GM12878 (cell line): ENCODE measurements around the gene MAGI1.

ENCODE experiments used
- CTCF ChIP-seq, 3 experiments: IDR thresholded peaks in 2 of 3; conservative IDR thresholded peaks in 1 of 3; 2 replicates each; pipeline ENCODE4 v1.5.1; 2011; ENCODE audit warnings: low read depth in 3 of 3, low read length in 3 of 3, mild to moderate bottlenecking in 3 of 3, control low read depth in 2 of 3, moderate library complexity in 2 of 3, inconsistent platforms in 1 of 3, mixed read lengths in 1 of 3; ENCODE audit not compliant: control insufficient read depth in 2 of 3, insufficient read depth in 1 of 3; ENCODE audit errors: extremely low read depth in 1 of 3
- MTA3 ChIP-seq: IDR thresholded peaks from 2 replicates; pipeline ENCODE4 v1.6.1; 2012; ENCODE audit warnings: low read length, inconsistent platforms, borderline replicate concordance
- PML ChIP-seq: IDR thresholded peaks from 2 replicates; pipeline ENCODE4 v1.6.1; 2012; ENCODE audit warnings: low read length, inconsistent platforms
- POLR2A ChIP-seq: IDR thresholded peaks from 2 replicates; pipeline ENCODE4 v1.6.1; 2011; ENCODE audit warnings: low read depth, mild to moderate bottlenecking, low read length
- TAF1 ChIP-seq: IDR thresholded peaks from 2 replicates; pipeline ENCODE4 v1.6.1; 2011; ENCODE audit warnings: mild to moderate bottlenecking, low read depth, low read length, borderline replicate concordance
- TBL1XR1 ChIP-seq: IDR thresholded peaks from 2 replicates; pipeline ENCODE4 v1.6.1; 2012; ENCODE audit warnings: low read depth, low read length, improper control_type of control experiment
- TF ChIP-seq, protein P1 (sequence below): fragments of 450-650 bp; IDR thresholded peaks from 2 replicates; pipeline ENCODE4 v1.6.1; 2017; ENCODE audit warnings: antibody characterized with exemption, mild to moderate bottlenecking, moderate library complexity

DNA sequence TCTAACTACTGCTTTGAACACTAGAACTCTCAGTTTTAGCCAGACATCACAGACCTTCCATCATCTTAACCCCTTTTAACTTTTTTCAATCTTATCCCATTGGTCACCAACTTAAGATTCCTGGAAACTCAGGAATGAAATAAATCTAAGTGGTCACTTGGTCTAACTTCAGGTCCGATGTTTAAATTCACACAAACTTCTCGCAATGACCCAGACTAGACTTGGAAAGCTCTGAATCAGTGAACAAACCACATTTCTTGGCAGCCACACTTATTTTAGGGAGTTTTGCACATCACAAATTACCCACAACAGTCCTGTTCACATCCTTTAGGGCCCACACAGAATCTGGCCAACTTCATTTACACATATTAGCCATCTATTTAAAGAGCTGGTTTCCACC, 118.9 kb downstream of the MAGI1 start:
- TF ChIP-seq POLR2A (no peak), TBL1XR1 (no peak), CTCF (IDR thresholded peaks at IDR 0.05 in 2 of 3, conservative IDR thresholded peaks at IDR 0.05 in 1 of 3; ENCODE audit: control insufficient read depth in 2 of 3, extremely low read depth in 1 of 3, insufficient read depth in 1 of 3, low read depth in 3 of 3, low read length in 3 of 3) (no peak), MTA3 (no peak), TAF1 (no peak), PML (no peak)
- TF ChIP-seq, protein P1, sequence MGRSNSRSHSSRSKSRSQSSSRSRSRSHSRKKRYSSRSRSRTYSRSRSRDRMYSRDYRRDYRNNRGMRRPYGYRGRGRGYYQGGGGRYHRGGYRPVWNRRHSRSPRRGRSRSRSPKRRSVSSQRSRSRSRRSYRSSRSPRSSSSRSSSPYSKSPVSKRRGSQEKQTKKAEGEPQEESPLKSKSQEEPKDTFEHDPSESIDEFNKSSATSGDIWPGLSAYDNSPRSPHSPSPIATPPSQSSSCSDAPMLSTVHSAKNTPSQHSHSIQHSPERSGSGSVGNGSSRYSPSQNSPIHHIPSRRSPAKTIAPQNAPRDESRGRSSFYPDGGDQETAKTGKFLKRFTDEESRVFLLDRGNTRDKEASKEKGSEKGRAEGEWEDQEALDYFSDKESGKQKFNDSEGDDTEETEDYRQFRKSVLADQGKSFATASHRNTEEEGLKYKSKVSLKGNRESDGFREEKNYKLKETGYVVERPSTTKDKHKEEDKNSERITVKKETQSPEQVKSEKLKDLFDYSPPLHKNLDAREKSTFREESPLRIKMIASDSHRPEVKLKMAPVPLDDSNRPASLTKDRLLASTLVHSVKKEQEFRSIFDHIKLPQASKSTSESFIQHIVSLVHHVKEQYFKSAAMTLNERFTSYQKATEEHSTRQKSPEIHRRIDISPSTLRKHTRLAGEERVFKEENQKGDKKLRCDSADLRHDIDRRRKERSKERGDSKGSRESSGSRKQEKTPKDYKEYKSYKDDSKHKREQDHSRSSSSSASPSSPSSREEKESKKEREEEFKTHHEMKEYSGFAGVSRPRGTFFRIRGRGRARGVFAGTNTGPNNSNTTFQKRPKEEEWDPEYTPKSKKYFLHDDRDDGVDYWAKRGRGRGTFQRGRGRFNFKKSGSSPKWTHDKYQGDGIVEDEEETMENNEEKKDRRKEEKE, result no peak
